AG09319 (cell line): ENCODE results near the gene RPP14.

Experiments
- DNase-seq: peaks from one replicate; pipeline ENCODE4 v3.0.0-alpha.2; 2010; ENCODE audit warnings: low read depth; ENCODE audit errors: extremely low read depth
- CTCF ChIP-seq: IDR thresholded peaks from 2 replicates; pipeline ENCODE4 v1.5.1; 2011; ENCODE audit warnings: low read depth, mild to moderate bottlenecking, inconsistent platforms, low read length, moderate library complexity

RPP14 gene

GRCh38 chr3:58353722-58354553 lies 47.9 kb downstream of the RPP14 start:
- no peak for DNase-seq
- TF ChIP-seq CTCF: no peak

GRCh38 chr3:58355179-58355578 lies 49.1 kb downstream of the RPP14 start:
- no peak for TF ChIP-seq CTCF
- no peak for DNase-seq

- TF ChIP-seq CTCF: no peak
- DNase-seq: no peak
Measured at GRCh38 chr3:58356054-58356453, 50.0 kb downstream of the RPP14 start.

- TF ChIP-seq CTCF: no peak
- DNase-seq: no peak
Measured at GRCh38 chr3:58357402-58357801, 51.4 kb downstream of the RPP14 start.

- DNase-seq: no peak
- no peak for TF ChIP-seq CTCF
Measured at GRCh38 chr3:58358092-58358491, 52.0 kb downstream of the RPP14 start.

DNA sequence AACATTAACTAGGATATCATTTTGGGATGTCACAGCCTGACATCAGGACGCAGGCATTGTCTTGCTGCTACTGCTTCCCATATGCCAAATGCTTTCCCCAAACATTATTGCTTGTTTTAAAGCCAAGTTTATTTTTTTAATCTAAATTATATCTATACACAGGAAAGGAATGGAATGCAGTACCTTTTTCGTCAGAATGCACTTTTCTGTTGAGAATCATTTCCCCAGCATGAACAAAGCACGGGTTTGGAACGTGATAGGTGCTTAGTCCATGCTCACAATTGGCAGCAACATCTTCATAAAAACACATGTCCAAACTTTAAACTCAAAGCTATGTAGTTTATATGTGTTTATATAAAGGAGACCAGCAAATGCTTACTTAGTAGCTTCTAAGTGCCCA lies 52.8 kb downstream of the RPP14 start:
- no peak for DNase-seq
- TF ChIP-seq CTCF: no peak

DNA sequence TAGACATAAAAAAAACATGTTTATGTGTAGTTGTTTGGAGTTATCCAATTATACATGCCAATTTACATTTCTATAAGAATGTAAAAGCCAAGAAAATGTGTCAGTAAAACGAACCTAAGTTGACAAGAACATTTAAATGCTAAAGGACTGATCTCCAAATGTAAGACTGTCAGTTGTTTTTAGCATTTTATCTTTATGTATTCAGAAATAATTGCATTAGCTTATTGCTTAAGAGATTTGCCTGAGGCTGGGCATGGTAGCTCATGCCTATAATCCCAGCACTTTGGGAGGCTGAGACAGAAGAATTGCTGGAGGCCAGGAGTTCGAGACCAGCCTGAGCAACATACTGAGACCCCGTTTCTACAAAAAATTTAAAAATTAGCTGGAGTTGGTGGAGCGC lies 53.6 kb downstream of the RPP14 start:
- no peak for DNase-seq
- no peak for TF ChIP-seq CTCF
